Right lobe of liver (tissue), 4 donors: Measurements from ENCODE around the gene TCF15.

Experiments
- CTCF ChIP-seq, 4 donors: fragments of 200-600 bp in 3 of 4; fragments of 450-650 bp in 1 of 4; IDR thresholded peaks; one replicate each; pipeline versions ENCODE4 v1.5.1 to v1.8.0; 2016 to 2022; ENCODE audit warnings: antibody characterized with exemption in 4 of 4, mild to moderate bottlenecking in 2 of 4
- POLR2A ChIP-seq: fragments of 450-650 bp; IDR thresholded peaks from one replicate; pipeline ENCODE4 v1.6.1; 2017; ENCODE audit warnings: antibody characterized with exemption, mild to moderate bottlenecking
- donor health status: DM: no; HTN: no; CAD: no.
- donor health status: DM: no; HTN: no; CAD: no.
- donor health status: DM: no; HTN: yes; CAD: no.

- TF ChIP-seq CTCF (IDR thresholded peaks at IDR 0.05) (no peak), POLR2A (no peak)
Measured at GRCh38 chr20:638579-638978, 28.5 kb upstream of the TCF15 start.
